T-helper 22 cell (primary cell): Measurements from ENCODE around the gene TCEAL7.
"Not testable (repeated sequence)": the region's sequence is repeated elsewhere in the genome, so short reads cannot be mapped to it uniquely, and the experiment has no call there.

ENCODE experiments used
- DNase-seq: peaks from one replicate; pipeline ENCODE4 v3.0.0-alpha.2; 2020; ENCODE audit warnings: low read depth

TCEAL7 gene, protein sequence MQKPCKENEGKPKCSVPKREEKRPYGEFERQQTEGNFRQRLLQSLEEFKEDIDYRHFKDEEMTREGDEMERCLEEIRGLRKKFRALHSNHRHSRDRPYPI

DNA sequence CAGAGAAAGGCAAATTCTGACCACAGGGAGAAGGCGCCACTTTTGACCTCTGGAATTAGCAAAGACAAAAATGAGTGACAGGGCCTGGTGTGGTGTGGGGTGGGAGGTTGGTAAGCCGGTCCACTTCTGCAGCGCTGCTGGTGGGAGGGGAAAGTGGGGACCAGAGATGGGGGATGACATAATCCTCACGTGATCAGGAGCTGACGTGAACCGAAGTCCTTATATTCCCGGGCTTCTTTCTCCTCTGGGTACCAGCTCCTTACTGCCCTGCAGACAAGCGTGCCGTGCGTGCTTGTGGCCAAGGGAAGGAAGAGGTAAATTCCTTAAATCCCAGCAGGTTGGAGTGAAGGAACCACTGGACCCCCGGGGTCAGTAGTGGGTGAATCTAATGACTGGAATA is at the start of gene TCEAL7:
Gene TCEAL7, plus strand, starts transcription at position 249 of the 400 bp plus-strand sequence. CDS start 1,165 bp downstream, outside the sequence.
- no peak for DNase-seq

DNA sequence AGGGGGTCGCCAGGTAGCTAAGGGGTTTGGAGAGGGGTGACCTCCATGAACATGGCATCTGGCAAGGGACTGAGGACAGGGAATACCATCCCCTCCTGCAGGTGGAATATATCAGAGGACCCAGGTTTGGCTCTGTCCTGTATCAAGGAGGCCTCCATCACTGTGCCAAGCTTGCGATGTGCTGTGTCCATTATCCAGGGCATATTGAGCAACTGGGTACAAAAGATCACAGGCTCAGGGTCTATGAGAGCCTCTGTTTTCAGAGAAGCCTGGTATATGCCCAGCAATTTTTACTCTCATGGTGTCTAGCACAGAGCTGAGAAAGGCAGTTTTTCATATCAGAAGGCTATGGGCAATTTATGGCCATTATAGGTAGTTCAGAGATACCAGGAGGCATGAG is 36.9 kb upstream of the TCEAL7 start:
- DNase-seq = no peak

DNA sequence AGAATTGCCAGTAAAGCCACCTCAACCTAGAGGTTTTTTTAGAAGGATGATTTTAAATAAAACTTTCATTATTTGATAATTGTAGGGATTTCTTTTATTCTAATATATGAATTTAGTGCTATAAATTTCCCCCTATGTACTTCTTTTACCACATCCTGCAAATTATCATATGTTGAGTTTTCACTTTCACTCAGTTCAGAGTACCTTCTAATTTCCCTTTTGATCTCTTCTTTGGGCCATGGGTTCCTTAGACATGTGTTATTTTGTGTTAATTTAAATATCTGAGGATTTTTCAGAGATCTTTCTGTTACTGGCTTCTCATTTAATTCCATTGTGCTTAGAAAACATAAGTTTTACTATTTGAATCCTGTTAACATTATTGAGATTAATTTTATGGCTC is 25.3 kb upstream of the TCEAL7 start:
- DNase-seq = no peak

DNA sequence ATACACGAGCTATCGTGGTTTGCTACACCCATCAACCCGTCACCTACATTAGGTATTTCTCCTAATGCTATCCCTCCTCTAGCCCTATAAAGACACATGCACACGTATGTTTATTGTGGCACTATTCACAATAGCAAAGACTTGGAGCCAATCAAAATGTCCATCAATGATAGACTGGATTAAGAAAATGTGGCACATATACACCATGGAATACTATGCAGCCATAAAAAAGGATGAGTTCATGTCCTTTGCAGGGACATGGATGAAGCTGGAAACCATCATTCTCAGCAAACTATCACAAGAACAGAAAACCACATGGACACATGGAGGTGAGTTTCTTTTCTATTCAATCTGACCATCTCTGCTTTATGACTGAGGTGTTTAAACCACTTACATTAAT is 24.4 kb upstream of the TCEAL7 start:
- DNase-seq = not testable (repeated sequence)

DNA sequence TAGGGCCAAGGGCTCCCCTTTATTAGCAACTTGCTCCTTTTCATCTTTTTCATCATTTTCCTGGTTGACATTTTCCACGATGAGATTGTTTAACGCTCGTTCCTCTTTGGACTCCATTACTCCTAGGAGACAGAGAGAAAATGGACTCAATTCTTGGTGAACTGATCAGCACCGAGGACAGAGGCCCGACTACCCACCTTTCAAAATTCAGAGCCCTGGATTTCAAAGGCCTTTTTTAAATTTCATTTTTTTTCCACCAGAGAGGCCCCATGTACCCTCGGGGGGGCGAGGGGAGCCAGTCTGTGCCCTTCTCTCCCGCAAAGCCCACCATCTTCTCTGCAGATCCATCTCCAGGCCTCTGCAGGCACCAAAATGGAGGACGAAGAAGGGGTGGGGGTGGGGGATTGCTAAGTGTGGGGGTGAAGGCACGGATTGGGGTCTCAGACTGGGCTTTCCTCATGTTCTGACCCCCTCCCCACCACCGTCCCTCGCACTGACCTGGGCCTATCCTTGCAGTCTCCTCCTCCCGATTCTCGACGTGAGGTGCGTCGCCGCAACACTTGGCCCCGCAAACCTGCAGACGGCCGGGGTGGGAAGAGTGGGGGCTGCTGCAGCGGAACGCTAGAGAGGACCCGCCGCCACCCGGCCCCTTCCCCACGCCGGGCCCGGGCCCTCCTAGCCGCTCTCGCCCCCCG is 20.0 kb upstream of the TCEAL7 start:
- no peak for DNase-seq

DNA sequence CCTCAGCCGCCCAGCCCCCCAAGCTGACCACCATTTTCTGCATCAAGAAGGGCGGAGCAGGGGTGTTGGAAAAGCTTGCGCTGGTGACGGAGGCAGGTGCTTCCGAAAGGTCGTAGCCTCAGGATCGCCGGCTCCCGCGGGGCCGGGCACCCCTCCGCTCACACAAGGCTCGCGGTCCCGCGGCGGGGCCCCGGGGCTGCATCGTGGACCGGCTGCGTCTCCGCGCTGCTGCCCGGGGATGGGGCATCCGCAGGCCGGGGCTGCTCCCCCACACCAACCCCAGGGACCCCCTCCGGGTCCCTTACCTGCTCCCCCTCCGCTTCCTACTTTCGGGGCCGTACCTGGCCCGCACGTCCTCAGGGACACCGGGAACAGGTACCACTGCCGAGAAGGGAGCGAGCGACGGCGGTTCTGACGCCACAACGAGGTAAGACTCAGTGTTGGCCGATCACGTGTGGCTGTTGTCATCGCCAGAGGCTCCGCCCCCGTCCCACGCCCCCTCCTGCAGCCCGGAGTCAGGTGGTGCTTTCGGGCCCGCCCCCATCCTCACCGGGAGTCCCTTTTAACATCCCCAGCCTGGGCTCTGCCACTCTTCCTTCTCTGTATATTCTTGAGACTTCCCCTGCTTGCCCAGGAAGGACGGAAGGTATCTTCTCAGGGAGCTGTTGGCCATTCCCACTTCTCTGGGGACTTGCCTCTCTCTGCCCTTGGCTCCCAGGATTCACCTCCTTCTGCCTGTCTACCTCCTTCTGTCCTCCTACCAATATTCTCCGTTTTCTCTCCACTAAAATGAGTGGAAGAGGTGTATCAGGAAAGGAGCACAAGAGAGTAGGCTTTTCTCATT is 19.3 kb upstream of the TCEAL7 start, which contains the start of gene BEX2:
Gene BEX2, minus strand, starts transcription at position 436 of the 844 bp plus-strand sequence. CDS start 1,014 bp downstream, outside the sequence.
- peak; percentile 71 for DNase-seq

DNA sequence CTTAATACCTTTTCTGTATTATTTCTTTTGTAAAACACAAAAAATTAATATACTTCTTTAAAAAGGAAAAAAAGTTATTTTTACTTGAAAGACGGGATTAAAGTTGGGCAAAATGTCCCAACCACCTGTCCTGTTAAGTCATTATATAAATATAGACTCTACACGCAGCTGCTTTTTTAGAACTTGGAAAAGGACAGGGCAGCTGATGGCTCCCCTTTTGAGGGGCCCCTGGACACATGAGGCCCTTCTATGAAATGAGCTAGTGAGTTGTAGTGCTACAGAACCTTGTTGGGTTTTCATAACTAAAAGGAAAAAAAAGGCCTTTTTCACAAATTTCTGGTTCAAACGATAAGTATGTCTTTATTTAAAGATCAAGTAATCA is 18.6 kb upstream of the TCEAL7 start:
- no peak for DNase-seq

DNA sequence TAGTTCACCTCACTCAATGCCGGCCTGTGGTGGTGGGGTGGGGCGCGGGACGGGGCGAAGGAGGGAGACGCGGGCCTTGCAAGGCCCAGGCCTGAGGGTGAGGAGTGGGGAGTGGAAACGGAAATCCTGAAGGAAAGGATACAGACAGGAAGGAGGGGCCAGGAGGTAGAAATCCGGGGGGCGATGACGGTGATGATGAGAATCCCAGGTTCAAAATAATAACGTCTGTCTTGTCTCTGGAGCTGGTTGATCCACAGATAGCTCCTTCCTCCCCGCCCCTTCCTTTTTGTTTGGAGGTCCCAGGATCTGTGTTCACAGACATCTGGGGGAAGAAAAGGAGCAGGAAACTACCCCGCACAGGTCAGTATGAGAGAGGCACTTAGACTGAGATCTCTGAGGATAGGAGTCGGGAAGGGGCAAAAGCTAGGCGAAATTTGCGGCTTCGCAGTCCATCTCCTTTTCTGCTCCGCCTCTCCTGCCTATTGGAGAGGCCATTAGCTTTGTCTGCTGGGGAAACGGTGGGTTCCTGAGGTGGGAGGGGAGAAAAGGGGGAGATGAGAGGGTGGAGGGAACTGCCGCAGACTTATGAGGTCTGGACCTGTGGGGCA is 746 bp downstream of the TCEAL7 start:
- DNase-seq = no peak

DNA sequence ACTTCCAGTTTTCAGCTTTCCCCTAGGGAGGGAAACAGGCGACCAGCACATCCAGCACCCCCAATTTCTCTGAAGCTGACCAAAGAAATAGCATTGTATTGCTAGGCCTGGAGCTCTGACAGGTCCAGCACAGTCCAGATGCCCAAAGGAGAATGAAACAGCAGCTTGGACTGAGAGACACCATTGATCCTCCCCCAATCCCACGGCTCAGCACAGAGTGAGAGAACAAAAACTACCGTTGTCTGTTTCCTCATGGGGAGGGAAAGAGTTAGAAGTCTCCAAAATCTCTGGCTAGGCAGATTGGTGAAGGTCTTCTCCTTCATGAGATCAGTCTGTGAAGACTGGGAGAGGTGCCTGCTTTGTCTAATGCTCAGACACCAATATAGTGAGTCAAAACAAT is 8.6 kb downstream of the TCEAL7 start:
- DNase-seq = no peak

DNA sequence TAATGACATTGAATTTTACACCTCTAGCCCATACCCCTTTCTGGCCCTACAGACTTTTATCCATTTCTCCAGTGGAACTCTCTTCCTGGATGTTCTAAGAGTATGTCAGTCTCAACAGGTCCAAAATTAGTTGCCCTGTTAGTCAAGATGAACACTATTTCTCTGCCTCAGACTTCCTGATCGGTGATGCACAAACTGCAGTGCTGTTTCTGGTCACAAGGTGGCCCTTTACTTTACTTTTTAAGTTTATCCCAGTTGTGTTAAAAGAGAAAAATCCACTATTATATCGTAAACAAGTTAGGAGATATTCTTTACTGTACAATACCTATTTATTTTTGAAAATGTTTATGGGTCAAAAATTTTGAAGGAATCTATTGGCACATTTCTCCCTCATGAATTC is 13.1 kb downstream of the TCEAL7 start:
- no peak for DNase-seq

DNA sequence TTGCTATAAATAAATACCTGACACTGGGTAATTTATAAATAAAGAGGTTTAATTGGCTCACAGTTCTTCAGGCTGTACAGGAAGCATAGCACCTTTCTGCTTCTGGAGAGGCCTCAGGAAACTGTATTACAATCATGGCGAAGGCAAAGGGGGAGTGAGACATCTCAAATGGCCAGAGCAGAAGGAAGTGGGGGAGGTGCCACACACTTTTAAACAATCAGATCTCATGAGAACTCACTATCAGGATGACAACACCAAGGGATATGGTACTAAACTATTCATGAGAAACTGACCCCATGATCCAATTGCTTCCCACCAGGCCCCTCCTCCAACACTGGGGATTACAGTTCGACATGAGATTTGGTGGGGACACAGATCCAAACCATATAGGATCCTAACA is 14.6 kb downstream of the TCEAL7 start:
- no peak for DNase-seq

DNA sequence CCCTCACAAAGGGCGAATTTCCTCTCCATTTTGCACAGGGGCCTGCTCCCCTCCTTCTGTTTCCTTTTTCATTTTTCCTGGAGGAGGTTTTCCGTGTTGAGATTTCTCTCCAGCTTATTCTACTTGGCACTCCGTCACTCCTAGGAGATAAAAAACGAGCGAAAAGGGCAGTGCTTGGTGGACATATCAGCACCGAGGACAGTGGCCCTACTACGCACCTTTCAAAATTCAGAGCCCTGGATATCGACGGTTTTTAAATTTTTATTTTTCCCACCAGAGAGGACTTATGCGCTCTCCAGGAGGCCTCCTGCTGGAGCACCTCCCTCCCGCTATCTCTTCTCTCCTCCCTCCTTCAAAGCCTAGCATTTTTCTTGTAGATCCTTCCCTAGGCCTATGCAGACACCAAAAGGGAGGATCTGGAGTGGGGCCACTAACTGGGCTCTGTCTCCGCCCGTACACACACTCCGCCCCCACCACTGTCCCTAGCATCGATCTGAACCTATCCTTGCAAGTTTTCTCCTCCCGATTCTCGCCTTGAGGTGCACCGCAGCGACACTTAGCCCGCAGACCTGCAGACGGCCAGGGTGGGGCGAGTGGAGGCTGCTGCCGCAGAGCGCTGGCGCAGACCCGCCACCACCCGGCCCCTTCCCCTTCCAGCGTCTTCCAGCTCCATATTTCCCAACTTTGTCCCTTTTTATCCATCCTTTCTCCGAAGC is 17.8 kb downstream of the TCEAL7 start:
- no peak for DNase-seq

DNA sequence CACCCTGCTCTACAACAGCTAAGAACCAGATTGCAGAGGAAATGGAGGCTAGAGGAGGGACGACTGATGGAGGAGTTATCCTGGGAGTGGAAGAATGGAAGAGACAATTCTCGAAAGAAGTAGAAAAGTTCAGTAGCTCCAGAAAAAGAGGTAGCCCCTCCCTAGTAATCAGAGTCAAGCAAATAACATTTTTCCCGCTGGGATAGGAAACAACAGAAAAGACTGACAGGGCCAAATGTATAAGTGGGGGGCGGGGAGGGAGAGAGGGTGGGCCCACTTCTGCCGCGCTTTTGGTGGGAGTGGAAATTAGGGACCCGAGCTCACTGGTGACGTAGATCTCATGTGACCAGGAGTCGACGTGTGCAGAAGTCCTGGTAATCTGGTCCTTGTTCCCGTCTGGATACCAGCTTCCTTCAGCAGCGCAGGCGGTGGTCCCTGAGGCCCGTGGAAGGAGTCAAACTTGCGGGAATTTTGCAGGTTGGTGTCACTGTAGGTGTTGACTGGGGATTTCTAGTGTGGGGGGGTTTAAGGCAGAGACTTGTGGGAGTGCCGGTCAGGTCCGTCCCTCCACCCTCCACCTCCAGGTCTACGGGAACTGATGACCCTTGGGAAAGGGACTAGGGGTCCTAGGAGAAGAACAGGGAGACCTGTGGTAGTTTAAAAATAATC is 26.2 kb downstream of the TCEAL7 start, which contains the start of gene TCEAL9:
Gene TCEAL9, plus strand, starts transcription at position 377 of the 669 bp plus-strand sequence. CDS start 1,179 bp downstream, outside the sequence.
- no peak for DNase-seq

DNA sequence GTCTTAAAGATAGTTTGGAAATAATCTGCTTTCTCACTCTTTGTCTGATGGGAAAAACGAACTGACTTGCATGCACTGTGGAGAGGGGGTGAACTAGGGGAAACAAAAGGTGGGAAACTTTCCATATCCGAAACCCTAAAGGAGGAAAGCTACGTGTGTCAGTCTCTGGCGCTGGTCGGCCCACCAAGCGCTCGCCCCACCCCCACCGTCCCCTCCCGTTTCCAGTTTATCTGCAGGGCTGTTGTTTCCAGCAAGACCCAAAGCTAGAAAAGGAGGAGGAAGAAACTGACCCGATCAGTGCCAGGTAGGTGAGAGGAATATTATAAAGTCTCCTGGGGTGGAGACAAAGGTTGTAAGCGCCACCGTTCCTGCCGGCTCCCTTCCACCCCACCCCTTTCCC is 26.8 kb downstream of the TCEAL7 start:
- no peak for DNase-seq

DNA sequence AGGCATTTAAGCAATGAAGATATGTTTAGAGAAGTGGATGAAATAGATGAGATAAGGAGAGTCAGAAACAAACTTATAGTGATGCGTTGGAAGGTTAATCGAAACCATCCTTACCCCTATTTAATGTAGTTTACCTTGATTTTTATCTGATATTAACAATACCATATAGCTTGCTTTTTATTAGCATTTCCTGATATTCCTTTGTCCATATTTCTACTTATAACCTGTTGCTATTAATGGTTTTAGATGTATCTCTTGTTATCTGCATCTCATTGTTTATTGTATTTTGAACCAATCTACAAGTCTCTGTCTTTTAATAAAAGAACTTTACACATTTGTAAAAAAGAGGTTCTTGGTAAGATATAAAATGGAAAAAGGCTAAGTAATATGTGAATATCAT is 27.8 kb downstream of the TCEAL7 start:
- no peak for DNase-seq

DNA sequence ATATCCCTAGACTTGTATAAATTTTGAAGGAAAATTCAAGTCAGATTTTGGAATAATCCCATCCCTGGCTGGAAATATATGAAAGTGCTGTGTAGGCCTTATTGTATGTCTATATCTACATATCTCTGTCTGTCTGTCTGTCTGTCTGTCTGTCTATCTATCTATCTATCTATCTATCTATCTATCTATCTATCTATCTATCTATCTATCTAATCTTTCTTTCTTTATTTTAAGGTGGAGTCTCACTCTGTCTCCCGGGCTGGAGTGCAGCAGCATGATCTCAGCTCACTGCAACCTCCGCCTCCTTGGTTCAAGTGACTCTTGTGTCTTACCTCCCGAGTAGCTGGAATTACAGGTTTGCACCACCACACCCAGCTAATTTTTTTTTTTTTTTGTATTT is 29.6 kb downstream of the TCEAL7 start:
- DNase-seq = not testable (repeated sequence)

DNA sequence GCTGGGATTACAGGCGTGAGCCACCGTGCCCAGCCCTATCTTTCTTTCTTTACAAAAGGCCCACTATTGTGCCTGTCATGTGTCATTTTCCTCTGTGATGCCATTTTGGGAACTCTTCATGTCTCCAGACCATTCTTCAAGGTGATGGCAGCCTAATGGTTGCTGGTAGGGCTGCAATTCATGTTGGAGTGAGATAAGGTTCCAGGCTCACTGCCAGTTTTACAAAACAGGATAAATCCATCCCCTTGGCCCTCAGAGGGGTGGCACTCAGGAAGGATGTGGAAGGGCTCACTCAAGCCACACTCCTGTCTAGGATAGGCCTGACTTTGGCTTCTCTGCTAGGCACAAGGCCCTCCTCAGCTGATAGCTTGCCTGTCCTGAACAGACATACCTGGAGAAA is 30.1 kb downstream of the TCEAL7 start:
- DNase-seq = no peak

DNA sequence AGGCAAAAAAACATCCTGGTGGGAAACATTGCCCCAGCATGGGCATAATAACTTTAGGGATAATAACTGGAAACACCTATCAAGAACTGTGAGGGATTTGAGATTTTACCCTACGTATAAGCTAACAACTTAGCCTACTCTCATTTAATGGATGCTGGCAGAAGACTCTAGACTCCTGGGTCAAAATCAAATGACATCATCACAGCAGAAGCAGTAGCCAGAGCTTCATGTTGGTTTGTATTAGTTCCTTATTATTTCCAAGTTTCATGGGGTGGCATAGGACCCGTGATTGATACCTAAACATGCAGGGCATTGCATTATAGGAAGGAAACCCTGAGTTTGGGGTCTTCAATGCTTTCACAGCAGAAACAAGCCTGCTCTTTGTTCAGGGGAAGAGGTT is 30.9 kb downstream of the TCEAL7 start:
- no peak for DNase-seq

DNA sequence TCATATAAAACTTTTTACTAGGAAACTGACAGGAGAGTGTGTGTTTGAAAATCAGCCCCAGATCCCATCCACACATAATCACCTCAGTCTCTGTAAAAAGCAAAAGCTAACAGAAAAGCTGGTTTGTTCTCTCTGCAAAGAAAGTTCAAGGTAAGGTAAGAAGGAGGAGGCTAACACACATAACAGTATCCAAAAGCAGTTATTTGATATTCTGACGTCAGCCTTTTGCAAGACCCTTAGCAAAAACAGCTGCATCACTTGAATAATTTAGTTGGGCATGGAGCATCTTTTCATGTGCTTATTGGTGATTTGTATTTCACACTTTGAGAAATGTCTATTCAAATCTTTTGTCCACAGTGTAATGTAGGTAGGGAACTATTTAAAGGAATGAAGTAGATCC is 31.8 kb downstream of the TCEAL7 start:
- no peak for DNase-seq

DNA sequence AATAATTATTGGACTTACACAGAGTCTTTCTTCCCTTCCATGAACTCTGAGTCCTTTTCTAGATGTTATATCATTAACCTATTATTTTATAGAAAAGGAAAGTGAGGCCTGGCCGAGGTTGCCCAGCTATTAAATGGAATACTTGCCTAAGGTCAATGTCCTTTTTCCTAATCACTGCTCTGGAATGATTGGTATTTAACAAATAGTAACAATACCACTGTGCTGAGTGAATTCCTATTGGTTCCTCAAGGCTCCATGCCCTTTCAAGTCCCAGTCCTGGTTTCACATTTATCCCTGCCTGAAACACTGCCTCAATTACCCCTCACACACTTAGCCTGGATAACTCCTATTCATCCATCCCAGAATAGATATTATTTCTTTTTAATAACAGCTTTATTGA is 32.4 kb downstream of the TCEAL7 start:
- DNase-seq = no peak

DNA sequence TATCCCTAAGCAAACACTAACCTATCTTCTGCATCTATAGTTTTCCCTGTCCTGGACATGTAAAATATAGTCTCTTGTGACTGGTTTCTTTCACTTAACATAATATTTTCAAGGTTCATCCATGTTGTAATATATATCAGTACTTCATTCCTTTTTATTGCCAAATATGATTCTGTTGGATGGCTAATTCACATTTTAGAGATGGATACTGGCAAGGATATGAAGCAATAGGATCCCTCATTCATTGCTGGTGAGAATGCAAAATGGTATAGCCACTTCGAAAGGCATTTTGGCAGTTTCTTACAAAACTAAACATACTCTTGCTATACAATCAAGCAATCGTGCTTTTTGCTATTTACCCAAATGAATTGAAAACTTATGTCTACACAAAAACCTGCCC is 33.0 kb downstream of the TCEAL7 start:
- no peak for DNase-seq
